HG03571 (cell line): ENCODE data around the gene SLC22A5.
"Not testable (repeated sequence)": the region's sequence is repeated elsewhere in the genome, so short reads cannot be mapped to it uniquely, and the experiment has no call there.

Experiments used
- ATAC-seq: cut with Tn5 transposase; IDR thresholded peaks from one replicate; pipeline ENCODE4 v1.9.1; 2021; ENCODE audit not compliant: unreplicated experiment

Gene SLC22A5

GRCh38 chr5:132426525-132427138, 57.1 kb downstream of the SLC22A5 start:
- ATAC-seq, result peak; percentile 42

GRCh38 chr5:132427281-132428146, 58.0 kb downstream of the SLC22A5 start:
- ATAC-seq, result no peak

- ATAC-seq, result no peak
Measured at GRCh38 chr5:132428147-132428482, 58.6 kb downstream of the SLC22A5 start.

GRCh38 chr5:132428484-132429462, 59.3 kb downstream of the SLC22A5 start:
- ATAC-seq, result no peak

DNA sequence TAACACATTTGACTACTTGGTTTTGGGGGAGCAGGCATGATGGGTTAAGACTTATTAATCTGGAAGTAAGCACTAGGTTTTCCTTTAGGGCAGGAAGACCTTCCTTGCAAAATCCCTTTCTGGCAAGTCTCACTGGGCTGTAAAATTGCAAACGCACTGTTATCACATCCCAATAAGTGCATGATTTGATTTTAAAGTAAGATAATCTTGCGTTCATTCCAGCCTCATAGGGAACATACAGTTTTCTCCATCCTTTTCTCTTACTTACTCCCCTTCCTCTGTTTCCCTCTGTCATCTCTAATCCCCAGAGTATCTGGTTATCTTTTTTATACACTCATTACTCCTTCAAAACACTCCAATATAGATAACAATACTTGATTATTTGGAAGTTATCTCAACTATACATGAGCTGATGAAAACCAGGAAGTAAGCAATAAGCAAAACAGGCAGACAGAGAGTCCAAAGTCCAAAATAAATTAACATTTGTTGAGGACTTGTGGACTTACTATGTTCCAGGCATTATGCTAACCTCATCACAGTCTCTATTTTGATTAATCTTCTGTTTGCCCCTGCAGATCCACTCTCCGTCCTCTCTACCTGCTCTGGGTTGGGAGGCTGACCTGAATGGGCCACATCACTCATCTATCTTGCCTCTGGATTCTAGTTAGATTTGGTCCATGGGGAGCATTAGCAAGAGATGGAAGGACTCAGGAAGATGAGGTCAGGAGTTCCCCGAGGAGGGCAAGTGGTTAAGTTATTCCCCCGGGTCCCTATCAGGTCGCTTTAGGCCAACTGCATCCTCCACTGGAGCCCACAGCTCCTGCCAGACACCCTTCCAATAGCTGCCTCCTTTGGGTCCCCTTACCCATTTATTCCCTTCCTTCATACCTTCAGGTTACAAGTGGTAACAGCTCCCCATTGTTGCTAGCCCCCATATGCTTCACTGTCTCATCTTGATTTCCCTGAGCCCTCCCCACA, 60.2 kb downstream of the SLC22A5 start:
- ATAC-seq, result no peak

GRCh38 chr5:132430746-132431145, 61.2 kb downstream of the SLC22A5 start:
- no peak for ATAC-seq

DNA sequence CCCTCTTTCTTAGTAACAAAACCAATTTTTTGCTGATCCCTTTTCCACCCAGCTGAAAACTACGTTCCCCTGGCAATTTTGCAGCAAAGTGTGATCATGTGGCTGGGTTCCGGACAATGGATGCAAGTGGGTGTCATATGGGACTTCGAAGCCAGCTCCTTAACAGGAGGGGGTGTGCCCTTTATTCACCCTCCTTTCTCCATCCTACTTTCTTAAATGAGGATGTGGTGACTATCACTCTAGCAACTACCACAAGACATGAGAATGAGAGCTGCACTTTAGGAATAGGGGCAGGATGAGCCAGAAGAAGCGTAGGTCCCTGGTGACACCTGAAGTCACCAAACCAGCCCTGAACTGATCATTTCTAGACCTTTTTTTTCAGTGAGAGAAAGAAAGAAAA, 62.1 kb downstream of the SLC22A5 start:
- ATAC-seq, result no peak

GRCh38 chr5:132433141-132433540, 63.6 kb downstream of the SLC22A5 start:
- ATAC-seq, result no peak

- ATAC-seq, result no peak
Measured at GRCh38 chr5:132434416-132435286, 65.1 kb downstream of the SLC22A5 start.

GRCh38 chr5:132435447-132435846, 65.9 kb downstream of the SLC22A5 start:
- no peak for ATAC-seq

DNA sequence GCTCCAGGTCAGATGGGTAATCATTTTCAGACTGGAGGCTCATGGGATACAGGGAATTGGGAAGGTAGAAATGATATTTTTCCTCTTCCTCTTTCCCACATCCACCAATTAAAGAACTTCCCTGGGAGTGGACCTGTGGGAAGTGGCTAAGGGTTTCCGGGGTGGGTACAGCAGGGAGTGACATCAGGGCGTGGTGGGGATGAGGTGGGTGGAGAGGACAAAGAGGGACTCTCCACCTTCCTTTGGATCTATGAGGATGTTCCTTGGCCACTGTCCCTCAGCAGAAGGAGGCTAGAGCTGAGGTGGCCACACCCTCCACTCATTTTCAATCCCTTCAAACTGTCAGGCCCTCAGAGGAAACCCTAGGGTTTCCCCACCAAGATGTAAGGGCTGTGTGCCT, 66.4 kb downstream of the SLC22A5 start:
- no peak for ATAC-seq

DNA sequence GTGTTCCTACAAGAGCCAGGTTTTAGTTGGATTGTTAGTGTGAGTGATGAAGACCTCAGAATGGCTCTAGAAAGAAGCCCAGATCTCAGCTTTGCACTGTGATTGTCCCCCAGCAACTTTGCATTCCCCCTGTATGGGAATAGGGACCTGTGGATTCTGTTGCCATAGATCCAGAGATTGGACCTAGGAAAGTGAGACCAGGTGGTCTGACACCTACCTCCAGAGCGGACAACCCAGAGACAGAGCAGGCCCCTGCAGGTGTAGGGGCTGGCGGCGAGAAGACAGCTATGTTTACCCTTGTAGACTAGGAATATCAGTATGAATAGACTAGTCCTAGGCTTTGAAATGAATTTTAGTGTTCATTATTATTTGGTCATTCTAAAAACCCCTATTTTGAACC, 67.4 kb downstream of the SLC22A5 start:
- ATAC-seq, result no peak

GRCh38 chr5:132437604-132438266, 68.2 kb downstream of the SLC22A5 start:
- ATAC-seq, result peak; percentile 83

- ATAC-seq, result not testable (repeated sequence)
Measured at GRCh38 chr5:132438267-132438645, 68.7 kb downstream of the SLC22A5 start.

- no peak for ATAC-seq
Measured at GRCh38 chr5:132438917-132439316, 69.4 kb downstream of the SLC22A5 start.

DNA sequence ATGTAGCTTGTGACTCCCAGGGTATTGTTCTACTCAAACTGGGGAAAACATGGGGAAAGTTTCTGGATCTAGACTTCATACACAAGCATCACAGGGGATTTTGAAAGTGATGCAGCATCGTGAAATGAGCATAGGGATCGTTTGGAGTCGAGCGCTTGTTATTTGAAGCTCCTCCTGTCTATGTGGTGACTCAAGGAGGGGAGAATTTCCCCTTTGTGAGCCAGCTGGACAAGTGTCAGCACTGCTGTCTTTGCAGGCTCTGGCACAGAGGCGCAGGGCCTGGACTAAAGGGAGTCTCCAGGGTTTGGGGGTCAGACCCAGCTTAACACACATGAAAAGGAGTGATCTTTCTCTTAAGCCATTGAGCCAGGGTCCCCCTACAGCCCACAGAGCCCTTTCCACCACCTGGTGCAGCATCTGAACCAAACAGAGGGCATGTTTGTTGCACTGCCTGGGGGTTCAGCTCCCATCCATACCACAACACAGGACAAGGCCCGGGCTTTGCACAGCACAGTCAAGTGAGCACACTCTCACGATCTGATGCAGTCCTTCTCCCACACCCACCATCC, 70.1 kb downstream of the SLC22A5 start:
- no peak for ATAC-seq

DNA sequence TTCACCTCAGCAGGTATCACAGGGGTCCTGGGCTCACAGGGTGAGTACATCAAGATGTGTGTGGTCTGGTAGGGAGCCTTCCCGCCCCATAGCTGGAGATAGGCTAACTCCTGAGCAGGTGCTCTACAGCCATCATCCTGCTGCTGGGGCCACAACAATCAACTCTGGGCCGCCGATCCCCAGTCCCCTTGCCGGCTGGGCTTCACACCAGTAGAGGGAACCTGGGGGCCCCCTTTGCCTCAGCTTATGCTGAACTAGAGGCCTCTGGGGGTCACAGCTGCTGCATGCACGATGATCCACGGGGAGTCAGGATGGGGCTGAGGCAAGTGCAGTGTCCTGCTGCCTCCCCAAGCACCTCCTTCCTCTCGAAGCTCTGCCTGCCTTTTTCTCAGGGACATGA, 74.6 kb downstream of the SLC22A5 start:
- no peak for ATAC-seq
